Choroid plexus epithelial cell (primary cell): ENCODE data around the gene ARGFX.

ENCODE experiments used
- DNase-seq: peaks from one replicate; pipeline ENCODE4 v3.0.0-alpha.2; 2010; ENCODE audit warnings: low read depth
- H3K4me3 ChIP-seq: 2 replicates; pipeline ENCODE4 v1.5.1; 2011; ENCODE audit warnings: low read depth, mild to moderate bottlenecking, control low read depth, low read length, moderate library complexity
- CTCF ChIP-seq: conservative IDR thresholded peaks from 2 replicates; pipeline ENCODE4 v1.5.1; 2011; ENCODE audit warnings: low read depth, mild to moderate bottlenecking, control low read depth, inconsistent platforms, low read length, moderate library complexity

Gene ARGFX

GRCh38 chr3:121545574-121546455, 21.9 kb upstream of the ARGFX start, which contains the start of gene POLQ:
Gene POLQ, minus strand, starts transcription at chr3:121545988. Its CDS starts 111 bp downstream, at chr3:121545877.
- peak within 1 kb of the TSS; percentile 85 for H3K4me3 ChIP-seq
- no peak for TF ChIP-seq CTCF

GRCh38 chr3:121552379-121552778, 15.4 kb upstream of the ARGFX start:
- no peak for DNase-seq
- TF ChIP-seq CTCF = no peak
- H3K4me3 ChIP-seq = no peak overlapping the region

More at GRCh38 chr3:121545574-121546455, 21.9 kb upstream of the ARGFX start, which contains the start of gene POLQ:
- DNase-seq = peak; percentile 98

DNA sequence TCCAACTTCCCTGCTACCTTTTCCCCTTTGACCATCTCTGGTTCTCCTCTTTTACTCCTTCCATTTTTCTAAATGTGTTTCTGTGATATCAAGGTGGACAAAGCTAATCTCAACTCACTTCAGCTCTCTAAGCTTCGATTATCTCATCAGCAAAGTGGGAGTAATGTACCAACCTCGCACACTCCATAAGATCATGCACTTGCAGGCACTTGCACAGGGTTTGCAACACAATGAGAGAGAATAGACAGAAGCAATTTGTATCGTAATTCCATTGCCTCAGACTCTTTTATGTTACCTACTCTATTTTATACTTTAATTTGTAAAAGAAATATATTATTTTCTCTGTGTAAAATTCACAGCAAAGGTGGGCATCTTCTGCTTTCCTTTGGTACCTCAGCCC, 15.0 kb upstream of the ARGFX start:
- TF ChIP-seq CTCF = no peak
- no peak overlapping the region for H3K4me3 ChIP-seq
- DNase-seq = no peak

DNA sequence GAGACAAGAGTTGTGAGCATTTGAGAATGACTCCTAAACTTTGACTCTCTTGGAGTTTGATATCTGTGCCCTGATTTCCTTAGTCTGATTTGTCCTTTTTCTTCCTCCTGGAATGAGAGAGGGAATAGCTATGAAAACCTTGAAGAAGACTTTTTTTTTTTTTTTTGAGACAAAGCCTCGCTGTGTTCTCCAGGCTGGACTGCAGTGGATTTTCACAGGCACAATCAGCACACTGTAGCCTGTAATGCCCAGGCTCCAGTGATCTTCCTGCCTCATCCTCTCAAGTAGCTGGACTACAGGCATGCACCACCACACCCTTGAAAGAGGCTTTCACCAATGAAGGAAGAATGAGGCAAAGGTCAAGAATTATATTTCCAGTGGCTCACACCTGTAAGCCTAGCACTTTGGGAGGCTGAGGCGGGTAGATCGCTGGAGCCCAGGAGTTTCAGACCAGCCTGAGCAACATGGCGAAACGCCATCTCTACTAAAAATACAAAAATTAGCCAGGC, 10.3 kb upstream of the ARGFX start:
- H3K4me3 ChIP-seq = no peak overlapping the region
- no peak for DNase-seq
- no peak for TF ChIP-seq CTCF

GRCh38 chr3:121562148-121562547, 5.6 kb upstream of the ARGFX start:
- H3K4me3 ChIP-seq = no peak overlapping the region
- no peak for TF ChIP-seq CTCF
- no peak for DNase-seq

GRCh38 chr3:121566773-121567172, 976 bp upstream of the ARGFX start:
- H3K4me3 ChIP-seq = no peak overlapping the region
- no peak for TF ChIP-seq CTCF
- DNase-seq = no peak
